WTC11 (cell line): ENCODE results near the gene GASK1A. TPM values are rescaled to one million over a fixed set of nuclear protein-coding genes. Genes with fewer than 3 reads are reported as not detected.

ENCODE experiments used
- ATAC-seq: fragments of 200-7000 bp; cut with Tn5 transposase; 2 replicates; pipeline ENCODE4 v1.10.0; 2021; ENCODE audit warnings: mild to moderate bottlenecking, moderate library complexity
- CTCF ChIA-PET: fragments of 300-600 bp; sonication (Branson Sonifier 250); formaldehyde crosslinking; loops from one replicate; lab custom pipeline; 2021; ENCODE audit warnings: antibody characterized with exemption; lab: Charles Lee
- POLR2A ChIA-PET: fragments of 350-600 bp; sonication (Branson Sonifier 250); formaldehyde crosslinking; loops from one replicate; lab custom pipeline; 2021; ENCODE audit warnings: antibody characterized with exemption; lab: Charles Lee
- DNase-seq: peaks from one replicate; pipeline ENCODE4 v3.0.0; 2021; ENCODE audit warnings: low spot score
- H3K27ac Mint-ChIP-seq: 2 replicates; pipeline ENCODE4 v1.8.0; 2021; ENCODE audit warnings: mixed read lengths
- H3K27me3 Mint-ChIP-seq: 2 replicates; pipeline ENCODE4 v1.8.0; 2021; ENCODE audit warnings: low read depth, mild to moderate bottlenecking, moderate library complexity, mixed read lengths
- H3K36me3 Mint-ChIP-seq: 2 replicates; pipeline ENCODE4 v1.8.0; 2021; ENCODE audit warnings: mixed read lengths
- H3K4me1 Mint-ChIP-seq: 2 replicates; pipeline ENCODE4 v1.8.0; 2022; ENCODE audit warnings: mixed read lengths
- H3K4me3 Mint-ChIP-seq: 2 replicates; pipeline ENCODE4 v1.8.0; 2021; ENCODE audit warnings: mild to moderate bottlenecking, moderate library complexity, mixed read lengths
- H3K9me3 Mint-ChIP-seq: 2 replicates; pipeline ENCODE4 v1.8.0; 2021; ENCODE audit warnings: mixed read lengths
- CDX4 ChIP-seq: fragments of 250-450 bp; sonication (Bioruptor Pico); IDR thresholded peaks from 2 replicates; pipeline ENCODE4 v1.9.0; 2021; ENCODE audit warnings: moderate library complexity, mild to moderate bottlenecking, inconsistent platforms, borderline replicate concordance
- ESRRA ChIP-seq: sonication (generic); formaldehyde crosslinking; IDR thresholded peaks from 2 replicates; pipeline ENCODE4 v1.8.1; 2022; ENCODE audit warnings: mild to moderate bottlenecking, missing genetic modification reagents, borderline replicate concordance
- FOXJ3 ChIP-seq: sonication (generic); formaldehyde crosslinking; IDR thresholded peaks from 2 replicates; pipeline ENCODE4 v1.9.0; 2021; ENCODE audit warnings: missing genetic modification reagents, mild to moderate bottlenecking, borderline replicate concordance
- JAZF1 ChIP-seq: fragments of 250-450 bp; sonication (Bioruptor Pico); IDR thresholded peaks from 2 replicates; pipeline ENCODE4 v1.9.0; 2021; ENCODE audit warnings: moderate library complexity, mild to moderate bottlenecking, inconsistent platforms
- MXD4 ChIP-seq: fragments of 250-450 bp; sonication (Bioruptor Pico); IDR thresholded peaks from 2 replicates; pipeline ENCODE4 v1.8.0; 2021; ENCODE audit warnings: mild to moderate bottlenecking, moderate library complexity, borderline replicate concordance
- NFATC4 ChIP-seq: fragments of 250-450 bp; sonication (Bioruptor Pico); IDR thresholded peaks from 2 replicates; pipeline ENCODE4 v1.9.0; 2021; ENCODE audit warnings: mild to moderate bottlenecking
- NR3C1 ChIP-seq: sonication (generic); formaldehyde crosslinking; conservative IDR thresholded peaks from 2 replicates; pipeline ENCODE4 v1.8.1; 2023; ENCODE audit warnings: low read depth, mild to moderate bottlenecking, missing genetic modification reagents
- RORB ChIP-seq: fragments of 250-450 bp; sonication (Bioruptor Pico); IDR thresholded peaks from 2 replicates; pipeline ENCODE4 v1.9.0; 2021; ENCODE audit warnings: mild to moderate bottlenecking
- SMAD3 ChIP-seq: sonication (generic); formaldehyde crosslinking; IDR thresholded peaks from 2 replicates; pipeline ENCODE4 v1.8.0; 2022; ENCODE audit warnings: missing genetic modification reagents, mild to moderate bottlenecking, borderline replicate concordance
- TCF7 ChIP-seq: sonication (generic); formaldehyde crosslinking; IDR thresholded peaks from 2 replicates; pipeline ENCODE4 v1.8.0; 2022; ENCODE audit warnings: mild to moderate bottlenecking, low read depth, missing genetic modification reagents, moderate library complexity
- TP53 ChIP-seq: sonication (generic); formaldehyde crosslinking; IDR thresholded peaks from 2 replicates; pipeline ENCODE4 v1.8.1; 2023; ENCODE audit warnings: mild to moderate bottlenecking, missing genetic modification reagents
- USF2 ChIP-seq: sonication (generic); formaldehyde crosslinking; IDR thresholded peaks from 2 replicates; pipeline ENCODE4 v1.8.1; 2023; ENCODE audit warnings: mild to moderate bottlenecking, missing genetic modification reagents, moderate library complexity
- ZNF423 ChIP-seq: fragments of 250-450 bp; sonication (Bioruptor Pico); IDR thresholded peaks from 2 replicates; pipeline ENCODE4 v2.1.2; 2022; ENCODE audit warnings: mild to moderate bottlenecking, moderate library complexity
- total RNA-seq: library from RNA; stranded (reverse); gene quantifications from 3 replicates; pipeline ENCODE4 v1.2.3, GENCODE V29; 2021
- TF ChIP-seq, protein P1 (sequence below): sonication (generic); formaldehyde crosslinking; IDR thresholded peaks from 2 replicates; pipeline ENCODE4 v1.8.0; 2022; ENCODE audit warnings: mild to moderate bottlenecking, missing genetic modification reagents
- TF ChIP-seq, protein P2 (sequence below): fragments of 250-450 bp; sonication (Bioruptor Pico); IDR thresholded peaks from 2 replicates; pipeline ENCODE4 v1.9.0; 2021; ENCODE audit warnings: mild to moderate bottlenecking, borderline replicate concordance
- TF ChIP-seq, protein P3 (sequence below): fragments of 250-450 bp; sonication (Bioruptor Pico); conservative IDR thresholded peaks from 2 replicates; pipeline ENCODE4 v1.9.0; 2021; ENCODE audit warnings: mild to moderate bottlenecking

GASK1A gene
- total RNA-seq, 1 experiment from 2014 or later, result 9.6 TPM

- CTCF ChIA-PET, result interaction anchor here (1.0 to 1.1 kb wide), 3 partner anchors 107 to 191 kb away, joined by 3 to 8 read pairs (median 4); no protein-coding TSS in a partner anchor
Measured at GRCh38 chr3:42964266-42964665, 14.8 kb upstream of the GASK1A start.

More at GRCh38 chr3:42964266-42964665, 14.8 kb upstream of the GASK1A start:
- DNase-seq, result no peak
- Mint-ChIP-seq H3K36me3 (no peaks in the 10 kb centered on the region), H3K27ac (no peak overlapping the region), H3K9me3 (no peaks in the 10 kb centered on the region), H3K27me3 (no peaks in the 10 kb centered on the region; the same call in 1 of the 2 replicates), H3K4me3 (no peak overlapping the region), H3K4me1 (no peaks in the 10 kb centered on the region)
- TF ChIP-seq, protein P1, sequence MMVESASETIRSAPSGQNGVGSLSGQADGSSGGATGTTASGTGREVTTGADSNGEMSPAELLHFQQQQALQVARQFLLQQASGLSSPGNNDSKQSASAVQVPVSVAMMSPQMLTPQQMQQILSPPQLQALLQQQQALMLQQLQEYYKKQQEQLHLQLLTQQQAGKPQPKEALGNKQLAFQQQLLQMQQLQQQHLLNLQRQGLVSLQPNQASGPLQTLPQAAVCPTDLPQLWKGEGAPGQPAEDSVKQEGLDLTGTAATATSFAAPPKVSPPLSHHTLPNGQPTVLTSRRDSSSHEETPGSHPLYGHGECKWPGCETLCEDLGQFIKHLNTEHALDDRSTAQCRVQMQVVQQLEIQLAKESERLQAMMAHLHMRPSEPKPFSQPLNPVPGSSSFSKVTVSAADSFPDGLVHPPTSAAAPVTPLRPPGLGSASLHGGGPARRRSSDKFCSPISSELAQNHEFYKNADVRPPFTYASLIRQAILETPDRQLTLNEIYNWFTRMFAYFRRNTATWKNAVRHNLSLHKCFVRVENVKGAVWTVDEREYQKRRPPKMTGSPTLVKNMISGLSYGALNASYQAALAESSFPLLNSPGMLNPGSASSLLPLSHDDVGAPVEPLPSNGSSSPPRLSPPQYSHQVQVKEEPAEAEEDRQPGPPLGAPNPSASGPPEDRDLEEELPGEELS, result no peak
- TF ChIP-seq ZNF423 (CRISPR knock-in tag), result no peak
- no peak for TF ChIP-seq CDX4
- TF ChIP-seq NR3C1, result no peak
- no peak for TF ChIP-seq NFATC4 (CRISPR knock-in tag)
- TF ChIP-seq TP53 (CRISPR knock-in tag), result no peak
- TF ChIP-seq, protein P2, sequence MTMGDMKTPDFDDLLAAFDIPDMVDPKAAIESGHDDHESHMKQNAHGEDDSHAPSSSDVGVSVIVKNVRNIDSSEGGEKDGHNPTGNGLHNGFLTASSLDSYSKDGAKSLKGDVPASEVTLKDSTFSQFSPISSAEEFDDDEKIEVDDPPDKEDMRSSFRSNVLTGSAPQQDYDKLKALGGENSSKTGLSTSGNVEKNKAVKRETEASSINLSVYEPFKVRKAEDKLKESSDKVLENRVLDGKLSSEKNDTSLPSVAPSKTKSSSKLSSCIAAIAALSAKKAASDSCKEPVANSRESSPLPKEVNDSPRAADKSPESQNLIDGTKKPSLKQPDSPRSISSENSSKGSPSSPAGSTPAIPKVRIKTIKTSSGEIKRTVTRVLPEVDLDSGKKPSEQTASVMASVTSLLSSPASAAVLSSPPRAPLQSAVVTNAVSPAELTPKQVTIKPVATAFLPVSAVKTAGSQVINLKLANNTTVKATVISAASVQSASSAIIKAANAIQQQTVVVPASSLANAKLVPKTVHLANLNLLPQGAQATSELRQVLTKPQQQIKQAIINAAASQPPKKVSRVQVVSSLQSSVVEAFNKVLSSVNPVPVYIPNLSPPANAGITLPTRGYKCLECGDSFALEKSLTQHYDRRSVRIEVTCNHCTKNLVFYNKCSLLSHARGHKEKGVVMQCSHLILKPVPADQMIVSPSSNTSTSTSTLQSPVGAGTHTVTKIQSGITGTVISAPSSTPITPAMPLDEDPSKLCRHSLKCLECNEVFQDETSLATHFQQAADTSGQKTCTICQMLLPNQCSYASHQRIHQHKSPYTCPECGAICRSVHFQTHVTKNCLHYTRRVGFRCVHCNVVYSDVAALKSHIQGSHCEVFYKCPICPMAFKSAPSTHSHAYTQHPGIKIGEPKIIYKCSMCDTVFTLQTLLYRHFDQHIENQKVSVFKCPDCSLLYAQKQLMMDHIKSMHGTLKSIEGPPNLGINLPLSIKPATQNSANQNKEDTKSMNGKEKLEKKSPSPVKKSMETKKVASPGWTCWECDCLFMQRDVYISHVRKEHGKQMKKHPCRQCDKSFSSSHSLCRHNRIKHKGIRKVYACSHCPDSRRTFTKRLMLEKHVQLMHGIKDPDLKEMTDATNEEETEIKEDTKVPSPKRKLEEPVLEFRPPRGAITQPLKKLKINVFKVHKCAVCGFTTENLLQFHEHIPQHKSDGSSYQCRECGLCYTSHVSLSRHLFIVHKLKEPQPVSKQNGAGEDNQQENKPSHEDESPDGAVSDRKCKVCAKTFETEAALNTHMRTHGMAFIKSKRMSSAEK (CRISPR knock-in tag), result no peak
- TF ChIP-seq USF2, result no peak
- TF ChIP-seq RORB (CRISPR knock-in tag), result no peak
- TF ChIP-seq, protein P3, sequence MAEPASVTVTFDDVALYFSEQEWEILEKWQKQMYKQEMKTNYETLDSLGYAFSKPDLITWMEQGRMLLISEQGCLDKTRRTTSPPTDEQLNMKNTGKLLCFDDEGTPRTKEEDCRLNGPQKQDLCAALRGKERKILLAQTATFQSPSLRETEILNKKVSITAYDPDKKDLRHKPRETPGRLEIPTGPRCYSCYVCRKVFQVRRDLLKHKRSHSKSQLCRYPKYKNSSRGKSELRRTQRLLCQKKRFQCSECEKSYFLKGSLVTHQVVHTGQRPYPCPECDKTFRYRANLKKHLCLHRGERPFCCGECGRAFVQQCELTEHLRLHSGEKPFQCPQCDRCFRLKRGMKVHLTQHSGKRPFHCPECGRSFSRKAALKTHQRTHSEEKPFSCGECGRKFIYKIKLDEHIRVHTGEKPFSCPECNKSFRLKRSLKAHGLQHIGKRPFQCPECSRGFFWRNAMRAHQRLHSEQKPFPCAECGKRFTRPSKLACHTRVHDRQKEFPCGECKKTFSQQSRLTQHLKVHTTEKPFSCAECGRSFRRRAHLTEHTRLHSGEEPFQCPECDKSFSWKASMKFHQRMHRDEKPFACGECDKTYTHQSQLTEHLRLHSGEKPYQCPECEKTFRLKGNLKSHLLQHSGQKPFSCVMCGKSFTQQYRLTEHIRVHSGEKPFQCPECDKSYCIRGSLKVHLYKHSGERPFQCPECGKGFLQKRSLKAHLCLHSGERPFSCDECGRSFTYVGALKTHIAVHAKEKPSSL (CRISPR knock-in tag), result no peak
- TF ChIP-seq JAZF1 (CRISPR knock-in tag), result no peak
- TF ChIP-seq FOXJ3 (CRISPR knock-in tag), result no peak
- TF ChIP-seq ESRRA (CRISPR knock-in tag), result no peak
- no peak for TF ChIP-seq SMAD3 (CRISPR knock-in tag)
- TF ChIP-seq MXD4, result no peak
- TF ChIP-seq TCF7 (CRISPR knock-in tag), result no peak
- POLR2A ChIA-PET, result no interaction called here
- no peak for ATAC-seq
